Memory B cell (primary cell): ENCODE measurements around the gene GTPBP3.
"Not testable (repeated sequence)": the region's sequence is repeated elsewhere in the genome, so short reads cannot be mapped to it uniquely, and the experiment has no call there.

Experiments
- ATAC-seq: fragments of 150-1000 bp; cut with Tn5 transposase; 2 replicates; pipeline ENCODE4 v1.10.0; 2021; ENCODE audit warnings: low read depth, mild to moderate bottlenecking, moderate library complexity
- DNase-seq, 2 donors: peaks; one replicate each; pipeline ENCODE4 v3.0.0; 2022; ENCODE audit warnings: low spot score in 2 of 2
- H3K27ac Mint-ChIP-seq: one replicate; pipeline ENCODE4 v1.8.0; 2022; ENCODE audit warnings: mild to moderate bottlenecking, moderate library complexity, mixed read lengths
- H3K27me3 Mint-ChIP-seq: one replicate; pipeline ENCODE4 v1.8.0; 2022; ENCODE audit warnings: mixed read lengths
- H3K36me3 Mint-ChIP-seq: one replicate; pipeline ENCODE4 v1.8.0; 2022; ENCODE audit warnings: mild to moderate bottlenecking, mixed read lengths
- H3K4me1 Mint-ChIP-seq: one replicate; pipeline ENCODE4 v1.8.0; 2022; ENCODE audit warnings: mixed read lengths
- H3K4me3 Mint-ChIP-seq: one replicate; pipeline ENCODE4 v1.8.0; 2022; ENCODE audit warnings: mild to moderate bottlenecking, moderate library complexity, mixed read lengths
- H3K9me3 Mint-ChIP-seq: one replicate; pipeline ENCODE4 v1.8.0; 2022; ENCODE audit warnings: mixed read lengths

The GTPBP3 gene

GRCh38 chr19:17336872-17337674 is at the start of gene GTPBP3:
Gene GTPBP3 (plus strand): TSS chr19:17337553. CDS start chr19:17337612, 59 bp downstream.
- peak within 1 kb of the TSS; percentile 81 for H3K27ac Mint-ChIP-seq
- peaks cover 16% of the 10 kb centered on the region for H3K4me1 Mint-ChIP-seq
- H3K4me3 Mint-ChIP-seq = peak within 1 kb of the TSS; percentile 96
- DNase-seq = peak; percentile 81 to 93
- no peaks in the 10 kb centered on the region for H3K9me3 Mint-ChIP-seq
- H3K27me3 Mint-ChIP-seq = peaks cover 6% of the 10 kb centered on the region
- peaks cover 4% of the 10 kb centered on the region for H3K36me3 Mint-ChIP-seq
- ATAC-seq = peak; percentile 85

- peak in 1 of 2 donors; percentile 56 for DNase-seq
- H3K4me3 Mint-ChIP-seq = no peak overlapping the region
Measured at GRCh38 chr19:17289489-17289888, 47.9 kb upstream of the GTPBP3 start.

DNA sequence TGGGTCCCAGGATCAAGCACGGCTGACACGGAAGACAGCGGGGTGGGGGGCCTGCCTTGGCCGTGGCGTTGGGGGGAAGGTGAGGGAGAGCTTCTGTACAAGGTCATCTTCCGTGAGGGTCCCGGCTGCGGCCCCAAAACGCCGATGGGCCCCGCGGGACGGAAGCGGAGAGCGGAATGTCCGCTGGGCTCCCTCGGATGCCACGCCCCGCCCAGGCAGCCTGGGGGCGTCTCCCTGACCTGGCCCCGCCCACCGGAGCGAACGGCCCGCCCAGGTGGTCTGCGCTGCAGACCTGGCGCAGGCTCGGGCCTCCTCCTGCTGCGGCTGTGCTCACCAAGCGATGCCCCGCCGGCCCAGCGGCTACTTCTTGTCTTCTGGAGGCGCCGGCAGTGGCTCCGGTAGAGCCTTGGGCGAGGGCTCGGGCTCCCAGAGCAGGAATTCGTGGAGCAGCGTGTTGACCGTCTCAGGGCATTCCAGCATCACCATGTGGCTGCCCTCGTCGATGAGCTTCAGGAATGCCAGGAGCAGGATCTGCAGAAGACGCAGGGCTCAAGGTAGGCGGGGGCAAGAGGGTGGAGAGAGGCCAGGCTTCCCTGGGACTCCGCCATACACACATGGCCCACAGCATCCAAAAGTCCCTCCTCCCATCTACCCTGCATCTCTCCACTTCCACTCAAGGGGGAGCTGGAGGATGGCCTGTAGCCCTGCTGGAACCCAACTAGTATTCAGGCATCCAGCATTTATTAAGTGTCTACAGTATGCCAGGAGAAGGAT is 44.9 kb upstream of the GTPBP3 start:
- peak; percentile 89 for ATAC-seq
- H3K4me3 Mint-ChIP-seq = peak overlapping the region; percentile 82
- no peaks in the 10 kb centered on the region for H3K36me3 Mint-ChIP-seq
- no peak overlapping the region for H3K27ac Mint-ChIP-seq
- no peaks in the 10 kb centered on the region for H3K27me3 Mint-ChIP-seq
- peaks cover 5% of the 10 kb centered on the region for H3K4me1 Mint-ChIP-seq
- DNase-seq = peak; percentile 81 to 87
- H3K9me3 Mint-ChIP-seq = no peaks in the 10 kb centered on the region

More at GRCh38 chr19:17289489-17289888, 47.9 kb upstream of the GTPBP3 start:
- no peaks in the 10 kb centered on the region for H3K27me3 Mint-ChIP-seq
- no peak for ATAC-seq
- peaks cover 5% of the 10 kb centered on the region for H3K4me1 Mint-ChIP-seq
- H3K27ac Mint-ChIP-seq = no peak overlapping the region
- H3K36me3 Mint-ChIP-seq = no peaks in the 10 kb centered on the region
- H3K9me3 Mint-ChIP-seq = no peaks in the 10 kb centered on the region

DNA sequence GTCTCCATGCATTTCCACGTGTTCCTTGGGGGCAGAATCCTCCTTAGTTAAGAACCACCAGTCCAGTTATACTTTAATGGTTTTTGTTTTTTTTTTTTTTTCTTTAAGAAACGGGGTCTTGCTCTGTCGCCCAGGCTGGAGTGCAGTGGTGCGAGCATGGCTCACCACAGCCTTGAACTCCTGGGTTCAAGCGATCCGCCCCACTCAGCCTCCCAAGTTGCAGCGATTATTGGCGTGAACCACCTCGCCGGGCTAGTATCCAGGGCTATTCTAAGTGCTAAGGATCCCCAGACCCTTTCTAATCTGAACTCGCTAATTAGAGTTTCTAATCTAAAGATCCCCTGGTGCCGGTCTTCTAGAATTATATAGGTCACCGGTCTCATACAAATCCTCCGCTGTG is 43.7 kb upstream of the GTPBP3 start:
- Mint-ChIP-seq H3K4me3 (no peak overlapping the region), H3K36me3 (no peaks in the 10 kb centered on the region), H3K9me3 (no peaks in the 10 kb centered on the region), H3K27ac (no peak overlapping the region), H3K4me1 (peaks cover 5% of the 10 kb centered on the region), H3K27me3 (no peaks in the 10 kb centered on the region)
- no peak for ATAC-seq
- DNase-seq = no peak

DNA sequence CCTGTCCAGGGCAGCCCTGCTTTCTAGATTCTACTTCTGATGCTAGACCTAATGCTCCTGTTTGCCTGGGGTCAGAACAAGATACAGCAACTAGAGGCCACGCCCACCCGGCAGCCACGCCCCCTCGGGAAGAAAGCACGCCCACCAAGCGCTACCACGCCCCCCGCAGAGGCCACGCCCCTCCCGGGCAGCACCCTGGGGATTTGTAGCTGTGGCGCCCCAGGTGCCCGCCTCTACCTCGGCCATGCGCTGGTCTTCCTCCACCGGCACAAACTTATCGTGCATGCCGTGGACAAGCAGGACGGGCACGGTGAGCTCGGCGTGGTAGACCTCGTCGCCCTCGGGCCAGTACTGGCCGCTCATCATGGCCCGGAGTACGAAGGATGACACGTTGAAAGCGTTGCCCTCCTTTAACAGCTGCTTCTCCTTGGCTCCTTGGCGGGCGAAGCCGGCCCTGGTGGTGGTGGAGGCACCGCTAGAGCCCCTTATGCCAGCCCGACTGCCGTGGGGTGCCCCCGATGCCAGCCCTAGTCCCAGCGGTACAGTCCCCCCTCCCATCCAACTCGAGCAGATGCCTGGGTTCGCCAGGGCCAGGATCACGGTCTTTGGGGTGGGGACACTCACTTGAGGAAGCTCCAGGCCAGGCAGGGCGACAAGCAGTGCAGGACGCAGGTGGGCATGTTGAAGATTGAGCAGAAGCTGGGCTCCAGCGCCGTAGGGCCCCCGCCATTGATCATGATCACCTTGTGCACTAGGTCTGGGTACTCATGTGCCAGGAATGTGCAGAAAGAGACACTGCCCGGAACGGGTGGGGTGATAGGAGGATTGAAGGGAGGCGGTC is 43.1 kb upstream of the GTPBP3 start:
- no peak overlapping the region for H3K4me3 Mint-ChIP-seq
- no peaks in the 10 kb centered on the region for H3K36me3 Mint-ChIP-seq
- DNase-seq (peak; percentile 60 to 82), ATAC-seq (peak; percentile 26)
- no peaks in the 10 kb centered on the region for H3K9me3 Mint-ChIP-seq
- no peaks in the 10 kb centered on the region for H3K27me3 Mint-ChIP-seq
- no peak overlapping the region for H3K27ac Mint-ChIP-seq
- peaks cover 5% of the 10 kb centered on the region for H3K4me1 Mint-ChIP-seq

GRCh38 chr19:17295551-17295950 is 41.8 kb upstream of the GTPBP3 start:
- not testable (repeated sequence) for H3K4me1 Mint-ChIP-seq, H3K36me3 Mint-ChIP-seq, H3K27ac Mint-ChIP-seq, H3K4me3 Mint-ChIP-seq, H3K27me3 Mint-ChIP-seq, ATAC-seq, H3K9me3 Mint-ChIP-seq, DNase-seq

GRCh38 chr19:17296273-17296672 is 41.1 kb upstream of the GTPBP3 start:
- no peaks in the 10 kb centered on the region for H3K9me3 Mint-ChIP-seq
- H3K36me3 Mint-ChIP-seq = no peaks in the 10 kb centered on the region
- ATAC-seq = no peak

DNA sequence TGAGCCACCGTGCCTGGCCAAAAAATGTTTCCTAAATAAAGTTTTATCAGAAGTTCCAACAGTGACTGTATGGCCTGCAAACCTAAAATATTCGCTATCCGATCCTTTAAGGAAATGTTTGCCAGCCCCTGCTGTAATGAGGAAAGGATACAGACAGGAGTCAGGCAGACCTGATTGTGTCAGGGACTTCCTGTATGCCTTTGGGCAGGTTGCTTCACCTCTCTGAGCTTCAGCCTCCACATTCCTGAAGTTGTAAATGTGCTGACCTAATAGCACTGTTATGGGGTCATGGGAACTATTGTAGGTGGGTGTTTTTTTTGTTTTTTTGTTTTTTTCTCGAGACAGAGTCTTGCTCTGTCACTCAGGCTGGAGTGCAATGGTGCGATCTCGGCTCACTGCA is 40.4 kb upstream of the GTPBP3 start:
- Mint-ChIP-seq H3K4me1 (peaks cover 4% of the 10 kb centered on the region), H3K9me3 (no peaks in the 10 kb centered on the region), H3K27me3 (no peaks in the 10 kb centered on the region), H3K4me3 (no peak overlapping the region), H3K27ac (no peak overlapping the region), H3K36me3 (no peaks in the 10 kb centered on the region)
- ATAC-seq (no peak), DNase-seq (no peak)

More at GRCh38 chr19:17296273-17296672, 41.1 kb upstream of the GTPBP3 start:
- Mint-ChIP-seq H3K27ac (no peak overlapping the region), H3K27me3 (no peaks in the 10 kb centered on the region), H3K4me1 (peaks cover 5% of the 10 kb centered on the region), H3K4me3 (no peak overlapping the region)
- DNase-seq = no peak

GRCh38 chr19:17300992-17301619 is 36.2 kb upstream of the GTPBP3 start:
- ATAC-seq (no peak), DNase-seq (no peak)
- Mint-ChIP-seq H3K27ac (no peak overlapping the region), H3K27me3 (no peaks in the 10 kb centered on the region), H3K4me3 (no peak overlapping the region), H3K36me3 (no peaks in the 10 kb centered on the region), H3K9me3 (no peaks in the 10 kb centered on the region), H3K4me1 (peaks cover 13% of the 10 kb centered on the region)

DNA sequence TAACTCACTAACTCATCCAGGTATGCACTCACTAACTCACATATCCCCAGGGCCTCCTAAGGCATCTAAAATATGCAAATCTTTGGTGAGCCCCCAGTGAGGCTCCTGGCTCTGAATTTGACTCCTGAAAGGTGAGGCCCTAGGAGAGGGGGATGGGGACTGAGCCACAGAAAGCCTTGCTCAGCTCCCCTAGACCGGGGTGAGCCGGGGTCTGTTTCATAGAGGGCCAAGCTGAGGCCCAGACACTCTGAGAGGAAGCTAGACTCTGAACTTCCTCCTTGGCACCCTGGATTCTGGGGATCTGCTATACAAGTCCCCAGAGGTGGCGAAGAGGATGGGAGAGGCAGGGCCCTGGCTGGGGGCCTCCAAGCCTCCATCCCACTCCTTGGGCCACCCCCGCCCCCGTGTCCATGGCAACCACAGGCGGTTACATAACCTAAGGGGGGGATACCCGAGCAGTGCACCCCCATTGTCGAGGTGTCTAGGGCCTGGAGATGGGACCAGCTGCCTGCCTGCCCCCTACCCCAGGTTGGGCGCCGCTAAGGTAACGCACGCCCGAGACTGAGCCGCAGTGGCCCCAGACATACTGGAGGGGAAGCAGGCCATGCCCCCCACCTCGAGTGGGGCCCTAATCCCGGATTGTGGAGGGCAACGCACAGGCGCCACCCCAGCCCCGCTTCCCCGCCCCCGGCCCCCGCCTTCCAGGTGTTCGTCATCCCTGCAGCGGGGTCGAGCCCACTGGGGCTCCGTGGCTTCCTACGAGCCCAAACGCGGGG is 34.8 kb upstream of the GTPBP3 start:
- DNase-seq = peak in 1 of 2 donors; percentile 55
- peak overlapping the region; percentile 78 for H3K4me3 Mint-ChIP-seq
- no peaks in the 10 kb centered on the region for H3K9me3 Mint-ChIP-seq
- no peak overlapping the region for H3K27ac Mint-ChIP-seq
- H3K36me3 Mint-ChIP-seq = no peaks in the 10 kb centered on the region
- H3K27me3 Mint-ChIP-seq = no peaks in the 10 kb centered on the region
- ATAC-seq = no peak
- peaks cover 16% of the 10 kb centered on the region for H3K4me1 Mint-ChIP-seq

GRCh38 chr19:17303167-17303939 is 34.0 kb upstream of the GTPBP3 start, which contains the start of gene ABHD8:
Gene ABHD8 (minus strand): TSS chr19:17303425. CDS start chr19:17301616, 1,809 bp downstream.
- H3K27ac Mint-ChIP-seq = peak within 1 kb of the TSS; percentile 37
- DNase-seq (peak; percentile 92 to 93), ATAC-seq (peak; percentile 67)
- H3K4me1 Mint-ChIP-seq = peaks cover 21% of the 10 kb centered on the region
- H3K36me3 Mint-ChIP-seq = no peaks in the 10 kb centered on the region
- no peaks in the 10 kb centered on the region for H3K27me3 Mint-ChIP-seq
- no peaks in the 10 kb centered on the region for H3K9me3 Mint-ChIP-seq
- H3K4me3 Mint-ChIP-seq = peak within 1 kb of the TSS; percentile 78

GRCh38 chr19:17303940-17304267 is 33.4 kb upstream of the GTPBP3 start:
- Mint-ChIP-seq H3K27me3 (no peaks in the 10 kb centered on the region), H3K9me3 (no peaks in the 10 kb centered on the region), H3K27ac (no peak overlapping the region), H3K4me3 (peak overlapping the region; percentile 78), H3K4me1 (peaks cover 21% of the 10 kb centered on the region), H3K36me3 (no peaks in the 10 kb centered on the region)
- no peak for ATAC-seq
- DNase-seq = no peak
